Measurements from ENCODE around the gene ACKR2.

- TF ChIP-seq, protein P1, sequence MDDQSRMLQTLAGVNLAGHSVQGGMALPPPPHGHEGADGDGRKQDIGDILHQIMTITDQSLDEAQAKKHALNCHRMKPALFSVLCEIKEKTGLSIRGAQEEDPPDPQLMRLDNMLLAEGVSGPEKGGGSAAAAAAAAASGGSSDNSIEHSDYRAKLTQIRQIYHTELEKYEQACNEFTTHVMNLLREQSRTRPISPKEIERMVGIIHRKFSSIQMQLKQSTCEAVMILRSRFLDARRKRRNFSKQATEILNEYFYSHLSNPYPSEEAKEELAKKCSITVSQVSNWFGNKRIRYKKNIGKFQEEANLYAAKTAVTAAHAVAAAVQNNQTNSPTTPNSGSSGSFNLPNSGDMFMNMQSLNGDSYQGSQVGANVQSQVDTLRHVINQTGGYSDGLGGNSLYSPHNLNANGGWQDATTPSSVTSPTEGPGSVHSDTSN (CRISPR knock-in tag; IDR thresholded peaks at IDR 0.05), result no peak
- TF ChIP-seq, protein P2, sequence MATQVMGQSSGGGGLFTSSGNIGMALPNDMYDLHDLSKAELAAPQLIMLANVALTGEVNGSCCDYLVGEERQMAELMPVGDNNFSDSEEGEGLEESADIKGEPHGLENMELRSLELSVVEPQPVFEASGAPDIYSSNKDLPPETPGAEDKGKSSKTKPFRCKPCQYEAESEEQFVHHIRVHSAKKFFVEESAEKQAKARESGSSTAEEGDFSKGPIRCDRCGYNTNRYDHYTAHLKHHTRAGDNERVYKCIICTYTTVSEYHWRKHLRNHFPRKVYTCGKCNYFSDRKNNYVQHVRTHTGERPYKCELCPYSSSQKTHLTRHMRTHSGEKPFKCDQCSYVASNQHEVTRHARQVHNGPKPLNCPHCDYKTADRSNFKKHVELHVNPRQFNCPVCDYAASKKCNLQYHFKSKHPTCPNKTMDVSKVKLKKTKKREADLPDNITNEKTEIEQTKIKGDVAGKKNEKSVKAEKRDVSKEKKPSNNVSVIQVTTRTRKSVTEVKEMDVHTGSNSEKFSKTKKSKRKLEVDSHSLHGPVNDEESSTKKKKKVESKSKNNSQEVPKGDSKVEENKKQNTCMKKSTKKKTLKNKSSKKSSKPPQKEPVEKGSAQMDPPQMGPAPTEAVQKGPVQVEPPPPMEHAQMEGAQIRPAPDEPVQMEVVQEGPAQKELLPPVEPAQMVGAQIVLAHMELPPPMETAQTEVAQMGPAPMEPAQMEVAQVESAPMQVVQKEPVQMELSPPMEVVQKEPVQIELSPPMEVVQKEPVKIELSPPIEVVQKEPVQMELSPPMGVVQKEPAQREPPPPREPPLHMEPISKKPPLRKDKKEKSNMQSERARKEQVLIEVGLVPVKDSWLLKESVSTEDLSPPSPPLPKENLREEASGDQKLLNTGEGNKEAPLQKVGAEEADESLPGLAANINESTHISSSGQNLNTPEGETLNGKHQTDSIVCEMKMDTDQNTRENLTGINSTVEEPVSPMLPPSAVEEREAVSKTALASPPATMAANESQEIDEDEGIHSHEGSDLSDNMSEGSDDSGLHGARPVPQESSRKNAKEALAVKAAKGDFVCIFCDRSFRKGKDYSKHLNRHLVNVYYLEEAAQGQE (tag by site-specific recombination; IDR thresholded peaks at IDR 0.05), result no peak
- no peak for TF ChIP-seq KLF9 (tag by site-specific recombination; IDR thresholded peaks at IDR 0.05; ENCODE audit: low read depth)
- no peak for TF ChIP-seq CTCF (tag by site-specific recombination; IDR thresholded peaks at IDR 0.05)
- no peak for TF ChIP-seq ZNF112 (tag by site-specific recombination; IDR thresholded peaks at IDR 0.05)
Measured at GRCh38 chr3:42829083-42829627, 19.9 kb downstream of the ACKR2 start.

All from HEK293 (cell line).